Activated T-helper 1 cell treated with anti-CD3 and anti-CD28 coated beads, Interleukin-12 subunit alpha, Interleukin-12 subunit beta, Interleukin-2, Interleukin-4 antibody, amounts not matched to agents 30 ng/mL and 10 ng/mL and 1 ng/mL, durations not matched to agents 14 hours and 24 hours and 36 hours (primary cell): Measurements from ENCODE around the gene TTC14. TPM values are rescaled to one million over a fixed set of nuclear protein-coding genes. Genes with fewer than 3 reads are reported as not detected.
A peak's percentile ranks its signal among the peaks of the same experiment; 100 is the strongest.
"Not testable (repeated sequence)": the region's sequence is repeated elsewhere in the genome, so short reads cannot be mapped to it uniquely, and the experiment has no call there.

Source experiments
- DNase-seq: peaks from one replicate; pipeline ENCODE4 v3.0.0; 2021; ENCODE audit warnings: low spot score
- H3K27ac Mint-ChIP-seq: one replicate; pipeline ENCODE4 v1.8.0; 2021; ENCODE audit warnings: mild to moderate bottlenecking, mixed read lengths
- H3K27me3 Mint-ChIP-seq: one replicate; pipeline ENCODE4 v1.8.0; 2022; ENCODE audit warnings: mild to moderate bottlenecking, moderate library complexity, mixed read lengths; ENCODE audit not compliant: insufficient read depth
- H3K36me3 Mint-ChIP-seq: one replicate; pipeline ENCODE4 v1.8.0; 2021; ENCODE audit warnings: low read depth, mixed read lengths
- H3K4me1 Mint-ChIP-seq: one replicate; pipeline ENCODE4 v1.8.0; 2021; ENCODE audit warnings: low read depth, mixed read lengths
- H3K4me3 Mint-ChIP-seq: one replicate; pipeline ENCODE4 v1.8.0; 2021; ENCODE audit warnings: mild to moderate bottlenecking, moderate library complexity, mixed read lengths
- H3K9me3 Mint-ChIP-seq: one replicate; pipeline ENCODE4 v1.8.0; 2021; ENCODE audit warnings: mixed read lengths
- intact Hi-C: fragments of 100-400 bp; cut with micrococcal nuclease; formaldehyde crosslinking; loops from one replicate; pipeline ENCODE4 v1.15.1; 2024
- total RNA-seq: library from RNA; stranded (reverse); gene quantifications from 2 replicates; pipeline ENCODE4 v1.2.3, GENCODE V29; 2022

The TTC14 gene
- total RNA-seq, 1 donor from 2014 or later, result 50.0 TPM

DNA sequence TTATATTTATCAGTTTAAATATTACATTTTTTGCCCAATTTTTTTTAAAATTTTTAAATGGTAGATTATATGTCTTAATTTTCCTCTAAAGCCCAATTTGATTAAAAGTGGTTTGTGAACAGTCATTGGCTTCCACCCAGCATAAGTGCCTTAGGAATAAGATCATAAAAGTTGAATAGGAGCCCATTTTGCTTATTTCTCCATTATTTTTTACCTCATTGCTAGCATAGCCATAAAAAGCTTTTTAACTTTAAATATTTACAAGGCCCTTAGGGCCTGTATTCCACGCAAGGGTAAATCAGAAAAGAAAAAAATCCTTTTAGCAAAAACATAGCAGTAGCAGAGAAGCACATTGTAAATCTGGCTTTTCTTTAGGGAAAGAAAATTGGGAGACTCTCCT lies 9.0 kb downstream of the TTC14 start:
- H3K9me3 Mint-ChIP-seq, result no peaks in the 10 kb centered on the region

GRCh38 chr3:180612364-180612763 lies 10.4 kb downstream of the TTC14 start:
- H3K27me3 Mint-ChIP-seq, result no peaks in the 10 kb centered on the region
- DNase-seq, result no peak
- no peak overlapping the region for H3K4me3 Mint-ChIP-seq
- no peaks in the 10 kb centered on the region for H3K4me1 Mint-ChIP-seq
- intact Hi-C loops, result no loop called here
- H3K36me3 Mint-ChIP-seq, result peaks cover 43% of the 10 kb centered on the region
- H3K9me3 Mint-ChIP-seq, result no peaks in the 10 kb centered on the region
- H3K27ac Mint-ChIP-seq, result no peak overlapping the region

More for the DNA sequence above, 9.0 kb downstream of the TTC14 start:
- peaks cover 4% of the 10 kb centered on the region for H3K4me1 Mint-ChIP-seq
- no peaks in the 10 kb centered on the region for H3K27me3 Mint-ChIP-seq
- H3K36me3 Mint-ChIP-seq, result peaks cover 48% of the 10 kb centered on the region
- DNase-seq, result no peak
- H3K4me3 Mint-ChIP-seq, result no peak overlapping the region
- intact Hi-C loops, result no loop called here
- H3K27ac Mint-ChIP-seq, result no peak overlapping the region

DNA sequence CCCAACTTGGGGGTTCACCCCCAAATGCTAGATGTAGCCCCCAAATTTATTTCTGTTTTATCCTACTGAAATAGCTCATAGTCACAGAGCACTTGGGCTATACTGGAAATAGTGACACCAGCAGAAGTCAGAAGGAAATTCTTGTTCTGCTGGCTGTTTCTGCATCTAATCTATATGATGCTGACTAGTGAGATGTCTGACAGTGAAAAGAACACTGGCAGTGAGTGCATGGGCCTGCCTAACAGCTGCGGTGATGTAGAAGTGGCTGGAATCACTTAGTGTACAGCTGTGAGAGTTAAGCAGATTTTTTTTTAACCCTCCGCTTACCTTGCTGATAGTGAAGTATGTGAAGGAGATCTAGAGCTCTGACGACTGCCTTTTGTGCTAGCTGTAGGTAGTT lies 14.0 kb downstream of the TTC14 start:
- no peak overlapping the region for H3K27ac Mint-ChIP-seq

GRCh38 chr3:180617049-180617448 lies 15.1 kb downstream of the TTC14 start:
- H3K27me3 Mint-ChIP-seq, result no peaks in the 10 kb centered on the region
- peaks cover 36% of the 10 kb centered on the region for H3K36me3 Mint-ChIP-seq
- DNase-seq, result no peak
- intact Hi-C loops, result no loop called here
- no peaks in the 10 kb centered on the region for H3K9me3 Mint-ChIP-seq
- no peaks in the 10 kb centered on the region for H3K4me1 Mint-ChIP-seq
- no peak overlapping the region for H3K4me3 Mint-ChIP-seq
- no peak overlapping the region for H3K27ac Mint-ChIP-seq

More for the DNA sequence above, 14.0 kb downstream of the TTC14 start:
- DNase-seq, result no peak
- Mint-ChIP-seq H3K27me3 (no peaks in the 10 kb centered on the region), H3K4me3 (no peak overlapping the region), H3K36me3 (peaks cover 39% of the 10 kb centered on the region), H3K4me1 (no peaks in the 10 kb centered on the region), H3K9me3 (no peaks in the 10 kb centered on the region)
- intact Hi-C loops, result no loop called here

DNA sequence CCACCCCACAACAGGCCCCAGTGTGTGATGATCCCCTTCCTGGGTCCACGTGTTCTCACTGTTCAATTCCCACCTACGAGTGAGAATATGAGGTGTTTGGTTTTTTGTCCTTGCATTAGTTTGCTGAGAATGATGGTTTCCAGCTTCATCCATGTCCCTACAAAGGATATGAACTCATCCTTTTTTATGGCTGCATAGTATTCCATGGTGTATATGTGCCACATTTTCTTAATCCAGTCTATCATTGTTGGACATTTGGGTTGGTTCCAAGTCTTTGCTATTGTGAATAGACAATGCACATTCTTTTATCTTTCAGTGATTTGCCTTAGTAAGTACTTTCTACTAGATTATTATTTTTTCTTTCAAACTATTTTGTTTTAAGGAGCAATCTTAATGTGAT lies 16.6 kb downstream of the TTC14 start:
- H3K27me3 Mint-ChIP-seq, DNase-seq, H3K4me3 Mint-ChIP-seq, H3K27ac Mint-ChIP-seq, intact Hi-C loops, H3K9me3 Mint-ChIP-seq: not testable (repeated sequence)
- peaks cover 33% of the 10 kb centered on the region for H3K36me3 Mint-ChIP-seq
- peaks cover 13% of the 10 kb centered on the region for H3K4me1 Mint-ChIP-seq

GRCh38 chr3:180619723-180620122 lies 17.8 kb downstream of the TTC14 start:
- H3K4me3 Mint-ChIP-seq, result no peak overlapping the region
- intact Hi-C loops, result no loop called here

GRCh38 chr3:180624714-180625113 lies 22.8 kb downstream of the TTC14 start:
- Mint-ChIP-seq H3K4me3 (peak overlapping the region; percentile 36), H3K27ac (peak overlapping the region; percentile 86), H3K36me3 (peaks cover 45% of the 10 kb centered on the region), H3K4me1 (peaks cover 36% of the 10 kb centered on the region), H3K27me3 (no peaks in the 10 kb centered on the region), H3K9me3 (peaks cover 11% of the 10 kb centered on the region)
- intact Hi-C loops, result loop anchor here (1.0 to 2.0 kb wide), 3 partner anchors 23 to 288 kb away; partner anchors contain the start of genes CCDC39 and FXR1
- DNase-seq, result no peak

More at GRCh38 chr3:180619723-180620122, 17.8 kb downstream of the TTC14 start:
- H3K27ac Mint-ChIP-seq, result no peak overlapping the region
- H3K9me3 Mint-ChIP-seq, result peaks cover 10% of the 10 kb centered on the region
- DNase-seq, result no peak
- H3K4me1 Mint-ChIP-seq, result peaks cover 24% of the 10 kb centered on the region
- no peaks in the 10 kb centered on the region for H3K27me3 Mint-ChIP-seq
- peaks cover 44% of the 10 kb centered on the region for H3K36me3 Mint-ChIP-seq

- Mint-ChIP-seq H3K4me1 (peaks cover 43% of the 10 kb centered on the region), H3K27me3 (no peaks in the 10 kb centered on the region), H3K36me3 (peaks cover 37% of the 10 kb centered on the region), H3K9me3 (peaks cover 11% of the 10 kb centered on the region), H3K4me3 (no peak overlapping the region), H3K27ac (no peak overlapping the region)
- no peak for DNase-seq
- intact Hi-C loops, result no loop called here
Measured at GRCh38 chr3:180626844-180627243, 24.9 kb downstream of the TTC14 start.

DNA sequence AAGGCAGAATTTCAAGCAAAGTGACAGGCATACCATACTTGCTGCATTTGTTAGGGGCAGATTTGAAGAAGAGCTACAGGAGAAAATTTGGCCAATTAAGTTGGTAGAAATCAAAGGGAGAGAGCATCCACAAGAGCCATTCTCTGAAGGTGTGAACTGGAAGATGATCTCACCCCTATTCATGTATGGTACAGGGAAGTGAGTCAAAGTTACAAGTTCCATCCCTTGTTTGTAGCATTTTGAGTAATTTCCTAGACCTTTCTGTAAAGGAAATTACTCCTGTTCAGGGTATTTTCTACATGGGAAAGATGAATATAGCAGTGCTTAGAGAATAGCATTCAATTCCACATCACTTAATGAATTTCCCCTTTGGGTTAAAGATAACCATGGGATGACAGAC lies 28.4 kb downstream of the TTC14 start:
- no peak overlapping the region for H3K27ac Mint-ChIP-seq
- no peak overlapping the region for H3K4me3 Mint-ChIP-seq
- H3K27me3 Mint-ChIP-seq, result peaks cover 7% of the 10 kb centered on the region
- peaks cover 11% of the 10 kb centered on the region for H3K36me3 Mint-ChIP-seq
- no peaks in the 10 kb centered on the region for H3K9me3 Mint-ChIP-seq
- H3K4me1 Mint-ChIP-seq, result peaks cover 12% of the 10 kb centered on the region
- DNase-seq, result no peak
- intact Hi-C loops, result no loop called here

GRCh38 chr3:180631317-180631716 lies 29.4 kb downstream of the TTC14 start:
- DNase-seq, result no peak
- Mint-ChIP-seq H3K9me3 (no peaks in the 10 kb centered on the region), H3K4me1 (peaks cover 7% of the 10 kb centered on the region), H3K36me3 (peaks cover 3% of the 10 kb centered on the region), H3K4me3 (no peak overlapping the region), H3K27me3 (peaks cover 9% of the 10 kb centered on the region), H3K27ac (no peak overlapping the region)
- intact Hi-C loops, result no loop called here

GRCh38 chr3:180633722-180634121 lies 31.8 kb downstream of the TTC14 start:
- no peak overlapping the region for H3K27ac Mint-ChIP-seq
- DNase-seq, result no peak
- intact Hi-C loops, result no loop called here
- H3K36me3 Mint-ChIP-seq, result no peaks in the 10 kb centered on the region
- peaks cover 20% of the 10 kb centered on the region for H3K27me3 Mint-ChIP-seq
- no peaks in the 10 kb centered on the region for H3K9me3 Mint-ChIP-seq
- no peak overlapping the region for H3K4me3 Mint-ChIP-seq
- peaks cover 7% of the 10 kb centered on the region for H3K4me1 Mint-ChIP-seq

DNA sequence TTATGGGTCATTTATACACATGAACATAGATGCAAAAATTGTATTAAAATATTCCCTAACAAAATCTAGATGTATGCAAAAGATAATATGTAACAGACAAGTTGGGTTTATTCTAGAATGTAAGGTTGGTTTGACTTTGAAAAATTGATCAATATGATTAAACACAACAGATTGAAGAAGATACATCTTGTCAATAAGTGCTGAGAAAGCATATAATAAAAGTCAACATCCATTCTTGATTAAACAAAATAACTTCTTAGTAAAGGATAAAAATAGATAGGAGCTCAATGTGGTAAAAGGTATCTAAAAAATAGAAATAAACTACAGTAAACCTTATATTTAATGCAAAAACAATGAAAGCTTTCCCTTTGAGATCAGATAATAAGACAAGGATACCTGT lies 39.0 kb downstream of the TTC14 start:
- no peak for DNase-seq
- Mint-ChIP-seq H3K27ac (no peak overlapping the region), H3K9me3 (no peaks in the 10 kb centered on the region), H3K27me3 (peaks cover 25% of the 10 kb centered on the region), H3K36me3 (no peaks in the 10 kb centered on the region), H3K4me3 (no peak overlapping the region), H3K4me1 (no peaks in the 10 kb centered on the region)
- intact Hi-C loops, result no loop called here

DNA sequence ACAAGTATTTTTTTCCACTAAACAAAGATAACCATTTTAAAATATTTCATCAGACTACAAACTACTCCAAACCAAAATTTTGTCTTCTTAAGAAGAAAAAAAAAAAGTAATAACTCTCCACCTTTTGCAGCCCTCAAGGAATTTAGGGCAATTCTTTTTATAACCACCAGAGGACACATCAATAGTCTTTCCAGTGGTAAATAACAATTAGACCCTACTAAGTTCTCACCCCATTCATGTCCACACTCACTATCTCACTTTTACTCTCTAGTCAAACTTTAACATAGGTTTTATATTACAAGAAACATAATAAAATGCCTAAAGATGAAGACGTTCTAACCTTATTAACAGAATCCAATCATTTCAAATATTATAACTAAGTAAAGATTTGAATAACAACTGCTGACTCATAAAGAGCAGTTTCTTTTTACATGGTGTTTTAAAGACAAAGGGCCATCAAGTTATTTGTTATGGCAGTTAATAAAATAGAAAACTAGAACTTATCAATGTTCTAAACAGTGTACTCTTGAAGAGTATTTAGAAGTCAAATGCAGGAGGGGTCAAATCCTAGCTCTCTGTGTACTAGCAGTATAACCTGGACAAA lies 44.3 kb downstream of the TTC14 start:
- no peaks in the 10 kb centered on the region for H3K9me3 Mint-ChIP-seq
- no peak for DNase-seq
- H3K4me3 Mint-ChIP-seq, result no peak overlapping the region
- no peaks in the 10 kb centered on the region for H3K36me3 Mint-ChIP-seq
- peaks cover 5% of the 10 kb centered on the region for H3K27me3 Mint-ChIP-seq
- no peaks in the 10 kb centered on the region for H3K4me1 Mint-ChIP-seq
- intact Hi-C loops, result no loop called here
- H3K27ac Mint-ChIP-seq, result no peak overlapping the region

GRCh38 chr3:180656406-180656805 lies 54.4 kb downstream of the TTC14 start:
- no peak overlapping the region for H3K27ac Mint-ChIP-seq
- peaks cover 4% of the 10 kb centered on the region for H3K27me3 Mint-ChIP-seq
- DNase-seq, result no peak
- no peaks in the 10 kb centered on the region for H3K9me3 Mint-ChIP-seq
- no peaks in the 10 kb centered on the region for H3K36me3 Mint-ChIP-seq
- intact Hi-C loops, result no loop called here
- H3K4me3 Mint-ChIP-seq, result no peak overlapping the region
- H3K4me1 Mint-ChIP-seq, result no peaks in the 10 kb centered on the region
